Astrocyte (in vitro differentiated cells and primary cell): ENCODE results near the gene DIP2A. TPM values are rescaled to one million over a fixed set of nuclear protein-coding genes. Genes with fewer than 3 reads are reported as not detected.

Experiments
- DNase-seq: peaks from one replicate; pipeline ENCODE4 v3.0.0-alpha.2; 2010; ENCODE audit warnings: low read depth
- FAIRE-seq: peaks from 2 replicates; lab custom pipeline; 2011; peaks lifted over from hg19 to GRCh38; lab: Jason Lieb, UNC
- H2AFZ ChIP-seq: 2 replicates; pipeline ENCODE4 v1.6.0; 2012; ENCODE audit warnings: low read depth, low read length, inconsistent platforms
- H3K27ac ChIP-seq: 2 replicates; pipeline ENCODE4 v1.5.1; 2011; ENCODE audit warnings: low read depth, low read length, inconsistent platforms
- H3K27me3 ChIP-seq: 2 replicates; pipeline ENCODE4 v1.6.0; 2011; ENCODE audit warnings: low read length, inconsistent platforms; ENCODE audit not compliant: insufficient read depth
- H3K36me3 ChIP-seq: 2 replicates; pipeline ENCODE4 v1.5.1; 2011; ENCODE audit warnings: low read length, inconsistent platforms; ENCODE audit not compliant: insufficient read depth
- H3K4me1 ChIP-seq: 2 replicates; pipeline ENCODE4 v1.5.1; 2011; ENCODE audit warnings: low read length, inconsistent platforms; ENCODE audit not compliant: insufficient read depth
- H3K4me2 ChIP-seq: 2 replicates; pipeline ENCODE4 v1.6.0; 2012; ENCODE audit warnings: low read length, inconsistent platforms
- H3K4me3 ChIP-seq: 2 replicates; pipeline ENCODE4 v1.5.1; 2011; ENCODE audit warnings: low read depth, mild to moderate bottlenecking, low read length, inconsistent platforms; ENCODE audit not compliant: insufficient read depth
- H3K79me2 ChIP-seq: 2 replicates; pipeline ENCODE4 v1.6.0; 2012; ENCODE audit warnings: mild to moderate bottlenecking, low read length, inconsistent platforms; ENCODE audit not compliant: insufficient read depth
- H3K9ac ChIP-seq: 2 replicates; pipeline ENCODE4 v1.6.0; 2012; ENCODE audit warnings: mild to moderate bottlenecking, low read length, inconsistent platforms
- H3K9me3 ChIP-seq: 2 replicates; pipeline ENCODE4 v1.5.1; 2012; ENCODE audit warnings: low read depth, mild to moderate bottlenecking, low read length, inconsistent platforms; ENCODE audit not compliant: insufficient read depth
- H4K20me1 ChIP-seq: 2 replicates; pipeline ENCODE4 v1.6.0; 2012; ENCODE audit warnings: low read length, inconsistent platforms; ENCODE audit not compliant: insufficient read depth
- H3K27ac Mint-ChIP-seq: one replicate; pipeline ENCODE4 v1.8.0; 2021; ENCODE audit warnings: mild to moderate bottlenecking, mixed read lengths; ENCODE audit not compliant: unreplicated experiment
- H3K27me3 Mint-ChIP-seq: one replicate; pipeline ENCODE4 v1.8.0; 2021; ENCODE audit warnings: low read depth, mixed read lengths; ENCODE audit not compliant: unreplicated experiment
- H3K36me3 Mint-ChIP-seq: one replicate; pipeline ENCODE4 v1.8.0; 2021; ENCODE audit warnings: low read depth, mixed read lengths; ENCODE audit not compliant: unreplicated experiment
- H3K4me1 Mint-ChIP-seq: one replicate; pipeline ENCODE4 v1.8.0; 2021; ENCODE audit warnings: low read depth, mixed read lengths; ENCODE audit not compliant: unreplicated experiment
- H3K4me3 Mint-ChIP-seq: one replicate; pipeline ENCODE4 v1.8.0; 2021; ENCODE audit warnings: mild to moderate bottlenecking, moderate library complexity, mixed read lengths; ENCODE audit not compliant: unreplicated experiment
- H3K9me3 Mint-ChIP-seq: one replicate; pipeline ENCODE4 v1.8.0; 2021; ENCODE audit warnings: mild to moderate bottlenecking, mixed read lengths; ENCODE audit not compliant: unreplicated experiment
- CTCF ChIP-seq: IDR thresholded peaks from 2 replicates; pipeline ENCODE4 v1.5.1; 2011; ENCODE audit warnings: low read depth, mild to moderate bottlenecking, inconsistent platforms, low read length, moderate library complexity; ENCODE audit not compliant: insufficient read depth
- EZH2 ChIP-seq: IDR thresholded peaks from 2 replicates; pipeline ENCODE4 v1.6.1; 2012; ENCODE audit warnings: mild to moderate bottlenecking, low read length, inconsistent platforms; ENCODE audit not compliant: insufficient read depth
- total RNA-seq: library from RNA; stranded (reverse); gene quantifications from 2 replicates; pipeline ENCODE4 v1.2.1, GENCODE V29; 2021

DIP2A gene
- total RNA-seq, 1 donor from 2014 or later: 35.4 TPM

GRCh38 chr21:46604975-46605766 is 146.5 kb downstream of the DIP2A start, which contains the start of gene S100B:
Gene S100B (minus strand): TSS chr21:46605082. CDS start chr21:46602415, 2,667 bp downstream.
- Histone ChIP-seq H3K79me2 (no peaks in the 10 kb centered on the region), H4K20me1 (no peaks in the 10 kb centered on the region), H3K4me3 (no peak within 1 kb of the TSS), H3K27me3 (peaks cover 3% of the 10 kb centered on the region), H3K4me1 (no peaks in the 10 kb centered on the region), H3K27ac (no peak within 1 kb of the TSS), H3K4me2 (no peak within 1 kb of the TSS), H3K36me3 (no peaks in the 10 kb centered on the region), H2AFZ (peak within 1 kb of the TSS; percentile 57), H3K9me3 (no peaks in the 10 kb centered on the region), H3K9ac (no peak within 1 kb of the TSS)
- FAIRE-seq (no peak), DNase-seq (no peak)
- H3K27ac Mint-ChIP-seq: no peak within 1 kb of the TSS
- TF ChIP-seq CTCF (no peak), EZH2 (no peak)
- H3K4me1 Mint-ChIP-seq: peaks cover 14% of the 10 kb centered on the region
- H3K36me3 Mint-ChIP-seq: no peaks in the 10 kb centered on the region
- no peak within 1 kb of the TSS for H3K4me3 Mint-ChIP-seq
- no peaks in the 10 kb centered on the region for H3K27me3 Mint-ChIP-seq
- H3K9me3 Mint-ChIP-seq: no peaks in the 10 kb centered on the region

GRCh38 chr21:46605767-46606426 is 147.2 kb downstream of the DIP2A start:
- no peaks in the 10 kb centered on the region for H3K27me3 Mint-ChIP-seq
- no peak for TF ChIP-seq EZH2
- no peak for TF ChIP-seq CTCF
- Histone ChIP-seq H3K4me2 (no peak overlapping the region), H2AFZ (no peak overlapping the region), H3K27me3 (peaks cover 3% of the 10 kb centered on the region), H4K20me1 (no peaks in the 10 kb centered on the region), H3K9me3 (no peaks in the 10 kb centered on the region), H3K4me3 (no peak overlapping the region), H3K36me3 (no peaks in the 10 kb centered on the region), H3K79me2 (no peaks in the 10 kb centered on the region), H3K9ac (no peak overlapping the region), H3K4me1 (no peaks in the 10 kb centered on the region), H3K27ac (no peak overlapping the region)
- H3K4me1 Mint-ChIP-seq: peaks cover 14% of the 10 kb centered on the region
- H3K36me3 Mint-ChIP-seq: peaks cover 3% of the 10 kb centered on the region
- H3K4me3 Mint-ChIP-seq: no peak overlapping the region
- DNase-seq: no peak
- no peak overlapping the region for H3K27ac Mint-ChIP-seq
- no peak for FAIRE-seq
- H3K9me3 Mint-ChIP-seq: no peaks in the 10 kb centered on the region

DNA sequence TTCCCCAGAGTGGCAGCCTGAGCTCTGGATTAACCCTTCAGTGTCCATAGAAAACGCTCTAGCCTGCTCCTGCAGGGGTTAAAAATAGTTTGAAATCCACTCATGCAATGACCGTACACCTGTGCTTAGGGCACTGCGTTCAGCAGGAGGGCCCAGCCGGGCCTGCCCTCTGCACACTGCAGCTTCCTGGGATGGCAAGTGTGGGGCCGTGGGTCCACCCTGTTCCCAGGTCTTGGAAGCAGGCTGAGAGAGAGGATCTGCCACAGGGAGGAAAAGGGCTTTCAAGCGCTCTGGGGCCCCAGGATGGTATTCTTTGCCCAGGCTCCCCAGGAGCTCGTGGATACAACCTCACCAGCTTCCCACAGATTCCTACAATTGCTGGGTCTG is 147.7 kb downstream of the DIP2A start:
- Histone ChIP-seq H3K4me3 (no peak overlapping the region), H3K9ac (no peak overlapping the region), H4K20me1 (no peaks in the 10 kb centered on the region), H3K9me3 (no peaks in the 10 kb centered on the region), H2AFZ (no peak overlapping the region), H3K79me2 (no peaks in the 10 kb centered on the region), H3K4me2 (no peak overlapping the region), H3K4me1 (no peaks in the 10 kb centered on the region), H3K27me3 (peaks cover 3% of the 10 kb centered on the region), H3K36me3 (no peaks in the 10 kb centered on the region), H3K27ac (no peak overlapping the region)
- no peaks in the 10 kb centered on the region for H3K9me3 Mint-ChIP-seq
- H3K27ac Mint-ChIP-seq: peak overlapping the region; percentile 53
- DNase-seq (no peak), FAIRE-seq (no peak)
- H3K27me3 Mint-ChIP-seq: no peaks in the 10 kb centered on the region
- H3K4me1 Mint-ChIP-seq: peaks cover 14% of the 10 kb centered on the region
- no peak overlapping the region for H3K4me3 Mint-ChIP-seq
- H3K36me3 Mint-ChIP-seq: peaks cover 3% of the 10 kb centered on the region
- TF ChIP-seq CTCF (no peak), EZH2 (no peak)
